Thyroid gland (tissue), 4 donors: ENCODE measurements around the gene RRP9. TPM values are rescaled to one million over a fixed set of nuclear protein-coding genes. Genes with fewer than 3 reads are reported as not detected.

ENCODE experiments used
- DNase-seq, 2 donors: peaks; one replicate each; pipeline ENCODE4 v3.0.0-alpha.2; 2019
- H3K27ac ChIP-seq, 3 donors: fragments of 200-600 bp; sonication (generic); 1 replicate in 2 of 3; 2 replicates in 1 of 3; pipeline ENCODE4 v1.5.1; 2016 to 2019; ENCODE audit warnings: mild to moderate bottlenecking in 1 of 3, moderate library complexity in 1 of 3
- H3K27me3 ChIP-seq: fragments of 200-600 bp; sonication (generic); one replicate; pipeline ENCODE4 v1.5.1; 2019
- H3K36me3 ChIP-seq, 2 donors: fragments of 200-600 bp; sonication (generic); one replicate each; pipeline ENCODE4 v1.5.1; 2016 to 2019
- H3K4me1 ChIP-seq, 2 donors: fragments of 200-600 bp; sonication (generic); one replicate each; pipeline ENCODE4 v1.5.1; 2017 to 2019
- H3K4me3 ChIP-seq, 3 donors: fragments of 200-600 bp; sonication (generic); replicated peaks in 1 of 3; 1 replicate in 2 of 3; 2 replicates in 1 of 3; pipeline ENCODE4 v1.5.1; 2016; ENCODE audit warnings: mild to moderate bottlenecking in 1 of 3
- H3K9me3 ChIP-seq: fragments of 200-600 bp; sonication (generic); one replicate; pipeline ENCODE4 v1.5.1; 2017
- CTCF ChIP-seq, 6 experiments: fragments of 200-600 bp in 3 of 6; fragments of 450-650 bp in 3 of 6; sonication (generic) in 3 of 6; IDR thresholded peaks; one replicate each; pipeline ENCODE4 v1.5.1; 2016 to 2019; ENCODE audit warnings: antibody characterized with exemption in 6 of 6, mild to moderate bottlenecking in 2 of 6, inconsistent platforms in 1 of 6, moderate library complexity in 1 of 6
- POLR2A ChIP-seq, 2 donors: fragments of 450-650 bp; IDR thresholded peaks; one replicate each; pipeline ENCODE4 v1.6.1; 2017; ENCODE audit warnings: antibody characterized with exemption in 2 of 2, mild to moderate bottlenecking in 2 of 2, moderate library complexity in 1 of 2
- WGBS, 2 donors: methylation state at CpG; one replicate each; pipeline ENCODE4 v1.1.5; 2017; 5-methylcytosine and 5-hydroxymethylcytosine counted together
- intact Hi-C: fragments of 100-400 bp; cut with DNase I; formaldehyde crosslinking; loops from one replicate; pipeline ENCODE4 v1.15.1; 2023
- total RNA-seq, 4 donors: library from RNA; depleted of rRNA; stranded (reverse); fragments of >200 nt; gene quantifications; one replicate each; pipeline ENCODE4 v1.2.3, GENCODE V29; 2016

Gene RRP9
- total RNA-seq, 4 donors from 2014 or later = 7.3 to 14.4 (median 11.9) TPM

- peak; percentile 95 to 96 for DNase-seq
- peak within 1 kb of the TSS; percentile 89 to 94 (median 93) for H3K27ac ChIP-seq
- TF ChIP-seq POLR2A (IDR thresholded peaks at IDR 0.05) (peak in 1 of 2 donors; percentile 81), CTCF (IDR thresholded peaks at IDR 0.05) (peak in 1 of 6 experiments; percentile 2)
- H3K27me3 ChIP-seq = no peaks in the 10 kb centered on the region
- no peaks in the 10 kb centered on the region for H3K36me3 ChIP-seq
- 0% methylated on average over 25 to 49 of the region's 68 CpGs for WGBS, 2 donors
- H3K4me3 ChIP-seq = peak within 1 kb of the TSS in 2 of 3 donors; percentile 34 to 40
- no peaks in the 10 kb centered on the region for H3K9me3 ChIP-seq
- peaks cover 10 to 20% of the 10 kb centered on the region in 2 donors for H3K4me1 ChIP-seq
- intact Hi-C loops = no loop called here
These were observed 41.3 kb upstream of the RRP9 start, which contains the start of gene ACY1 for GRCh38 chr3:51982838-51983577. Gene ACY1 (plus strand): TSS chr3:51983535. CDS start chr3:51984065, 530 bp downstream.

GRCh38 chr3:51982352-51982837, 40.7 kb upstream of the RRP9 start:
- intact Hi-C loops = no loop called here
- H3K27me3 ChIP-seq = no peaks in the 10 kb centered on the region
- H3K9me3 ChIP-seq = no peaks in the 10 kb centered on the region
- TF ChIP-seq POLR2A (IDR thresholded peaks at IDR 0.05) = no peak
- TF ChIP-seq CTCF (IDR thresholded peaks at IDR 0.05) = peak in 4 of 6 experiments; percentile 28 to 56 (median 34)
- H3K27ac ChIP-seq = peak overlapping the region; percentile 89 to 94 (median 93)
- 11% methylated on average over 4 of the region's 4 CpGs for WGBS, 2 donors
- H3K4me1 ChIP-seq = peaks cover 10 to 20% of the 10 kb centered on the region in 2 donors
- peak; percentile 33 to 43 for DNase-seq
- H3K36me3 ChIP-seq = no peaks in the 10 kb centered on the region
- H3K4me3 ChIP-seq = peak overlapping the region in 2 of 3 donors; percentile 34 to 40

GRCh38 chr3:51980253-51980652, 38.5 kb upstream of the RRP9 start:
- Histone ChIP-seq H3K27me3 (no peaks in the 10 kb centered on the region), H3K4me3 (no peak overlapping the region), H3K9me3 (no peaks in the 10 kb centered on the region), H3K27ac (no peak overlapping the region), H3K4me1 (peaks cover 17 to 29% of the 10 kb centered on the region in 2 donors), H3K36me3 (no peaks in the 10 kb centered on the region)
- TF ChIP-seq POLR2A (IDR thresholded peaks at IDR 0.05) (no peak), CTCF (IDR thresholded peaks at IDR 0.05) (no peak)
- 95 to 96% methylated on average over 4 to 10 of the region's 10 CpGs for WGBS, 2 donors
- DNase-seq = no peak
- intact Hi-C loops = no loop called here

GRCh38 chr3:51978143-51978502, 36.4 kb upstream of the RRP9 start:
- 77 to 80% methylated on average over 4 of the region's 4 CpGs for WGBS, 2 donors
- DNase-seq = no peak
- no peaks in the 10 kb centered on the region for H3K36me3 ChIP-seq
- intact Hi-C loops = loop anchor here (5.0 to 10.0 kb wide), 2 partner anchors 36 to 593 kb away; partner anchors contain the start of genes MANF, PARP3 and RRP9
- no peaks in the 10 kb centered on the region for H3K9me3 ChIP-seq
- peaks cover 26 to 30% of the 10 kb centered on the region in 2 donors for H3K4me1 ChIP-seq
- H3K27ac ChIP-seq = no peak overlapping the region
- TF ChIP-seq CTCF (IDR thresholded peaks at IDR 0.05) (no peak), POLR2A (IDR thresholded peaks at IDR 0.05) (no peak)
- H3K27me3 ChIP-seq = no peaks in the 10 kb centered on the region
- no peak overlapping the region for H3K4me3 ChIP-seq
